ENCODE results near the gene SMIM45.

- TF ChIP-seq POLR2A (IDR thresholded peaks at IDR 0.05): no peak
- no peak for TF ChIP-seq CTCF (IDR thresholded peaks at IDR 0.05)
Measured at GRCh38 chr22:41932353-41932752, 19.6 kb upstream of the SMIM45 start.
